Endothelial cell of umbilical vein (primary cell): Measurements from ENCODE around the gene TBC1D8. TPM values are rescaled to one million over a fixed set of nuclear protein-coding genes. Genes with fewer than 3 reads are reported as not detected.

Experiments used
- BruUV-seq: library from RNA; stranded (reverse); fragments of 400-500 nt; replicated peaks from 2 replicates; lab custom pipeline; 2021; lab: Mats Ljungman, UMichigan
- CTCF ChIA-PET: fragments of 300-600, 350-600 bp; sonication (Branson Sonifier 250); formaldehyde crosslinking; loops from one replicate; lab custom pipeline; 2021; ENCODE audit warnings: antibody characterized with exemption, inconsistent platforms; lab: Charles Lee
- POLR2A ChIA-PET: fragments of 300-600, 350-600 bp; sonication (Branson Sonifier 250); formaldehyde crosslinking; loops from one replicate; lab custom pipeline; 2021; ENCODE audit warnings: antibody characterized with exemption, inconsistent platforms; lab: Charles Lee
- DNase-seq: peaks from one replicate; pipeline ENCODE4 v3.0.0-alpha.2; 2011; ENCODE audit warnings: low read depth, low spot score
- FAIRE-seq: peaks from 2 replicates; lab custom pipeline; 2011; peaks lifted over from hg19 to GRCh38; lab: Jason Lieb, UNC
- H2AFZ ChIP-seq: 2 replicates; pipeline ENCODE4 v1.6.0; 2012; ENCODE audit warnings: low read depth, low read length, control low read depth, inconsistent platforms
- H3K27ac ChIP-seq: 2 replicates; pipeline ENCODE4 v1.5.1; 2011; ENCODE audit warnings: low read depth, mild to moderate bottlenecking, control low read depth, low read length, moderate library complexity; ENCODE audit not compliant: insufficient read depth
- H3K27me3 ChIP-seq, 2 experiments: 2 replicates each; pipeline versions ENCODE4 v1.6.0 to v1.6.1; 2011; ENCODE audit warnings: low read length in 2 of 2, mixed read lengths in 1 of 2; ENCODE audit not compliant: control insufficient read depth in 2 of 2, insufficient read depth in 2 of 2
- H3K36me3 ChIP-seq, 2 experiments: 2 replicates in 1 of 2; 3 replicates in 1 of 2; pipeline ENCODE4 v1.5.1; 2011; ENCODE audit warnings: low read length in 2 of 2, mild to moderate bottlenecking in 1 of 2, moderate library complexity in 1 of 2; ENCODE audit not compliant: control insufficient read depth in 2 of 2, insufficient read depth in 2 of 2; ENCODE audit errors: extremely low read depth in 1 of 2
- H3K4me1 ChIP-seq: 3 replicates; pipeline ENCODE4 v1.5.1; 2011; ENCODE audit warnings: mild to moderate bottlenecking, low read length; ENCODE audit not compliant: control insufficient read depth, insufficient read depth; ENCODE audit errors: extremely low read depth
- H3K4me2 ChIP-seq: 2 replicates; pipeline ENCODE4 v1.6.1; 2011; ENCODE audit warnings: low read length, control low read depth, mixed read lengths; ENCODE audit not compliant: insufficient read depth
- H3K4me3 ChIP-seq, 3 experiments: fragments of 200-600 bp in 1 of 3; sonication (generic), shearing (Covaris generic) in 1 of 3; replicated peaks in 1 of 3; 2 replicates each; pipeline ENCODE4 v1.5.1; 2011 to 2016; ENCODE audit warnings: control low read depth in 3 of 3, low read length in 3 of 3, mild to moderate bottlenecking in 2 of 3, inconsistent platforms in 1 of 3, low read depth in 1 of 3, moderate library complexity in 1 of 3; ENCODE audit not compliant: insufficient read depth in 1 of 3
- H3K79me2 ChIP-seq: 2 replicates; pipeline ENCODE4 v1.6.0; 2012; ENCODE audit warnings: low read length, inconsistent platforms; ENCODE audit not compliant: control insufficient read depth, insufficient read depth
- H3K9ac ChIP-seq: replicated peaks from 2 replicates; pipeline ENCODE3; 2011; ENCODE audit warnings: low read length, control low read depth; ENCODE audit not compliant: insufficient read depth; ENCODE audit errors: extremely low read depth
- H3K9me1 ChIP-seq: replicated peaks from 3 replicates; pipeline ENCODE4 v1.6.0; 2011; ENCODE audit warnings: mild to moderate bottlenecking, low read length; ENCODE audit not compliant: control insufficient read depth, insufficient read depth; ENCODE audit errors: extremely low read depth
- H3K9me3 ChIP-seq: replicated peaks from 2 replicates; pipeline ENCODE4 v1.5.1; 2012; ENCODE audit warnings: low read length, inconsistent platforms; ENCODE audit not compliant: control insufficient read depth, insufficient read depth
- H4K20me1 ChIP-seq: replicated peaks from 2 replicates; pipeline ENCODE3; 2011; ENCODE audit warnings: mild to moderate bottlenecking, low read length; ENCODE audit not compliant: control insufficient read depth, insufficient read depth; ENCODE audit errors: extremely low read depth
- EZH2 ChIP-seq: IDR thresholded peaks from 2 replicates; pipeline ENCODE4 v1.6.1; 2012; ENCODE audit warnings: borderline replicate concordance, low read depth, mild to moderate bottlenecking, moderate library complexity, low read length, inconsistent platforms; ENCODE audit not compliant: severe bottlenecking
- FOS ChIP-seq: IDR thresholded peaks from 2 replicates; pipeline ENCODE4 v1.6.1; 2011; ENCODE audit warnings: mild to moderate bottlenecking, low read length, moderate library complexity, borderline replicate concordance; ENCODE audit not compliant: insufficient read depth
- GATA2 ChIP-seq: IDR thresholded peaks from 2 replicates; pipeline ENCODE4 v1.7.0; 2011; ENCODE audit warnings: low read depth, mild to moderate bottlenecking, moderate library complexity, mixed read lengths, low read length; ENCODE audit not compliant: insufficient read length, insufficient read depth
- JUN ChIP-seq: IDR thresholded peaks from 2 replicates; pipeline ENCODE4 v1.6.1; 2011; ENCODE audit warnings: borderline replicate concordance, low read depth; ENCODE audit not compliant: insufficient read length, insufficient read depth
- MYC ChIP-seq: IDR thresholded peaks from one replicate; pipeline ENCODE4 v1.6.1; 2011; ENCODE audit warnings: mild to moderate bottlenecking, low read depth, low read length
- POLR2A ChIP-seq: IDR thresholded peaks from 2 replicates; pipeline ENCODE4 v1.6.1; 2012; ENCODE audit warnings: low read depth, mild to moderate bottlenecking, control low read depth, low read length
- POLR2AphosphoS5 ChIP-seq: IDR thresholded peaks from 2 replicates; pipeline ENCODE4 v1.6.1; 2012; ENCODE audit warnings: low read depth, mild to moderate bottlenecking, control low read depth, low read length, moderate library complexity; ENCODE audit not compliant: insufficient read depth
- dilution Hi-C: fragments of 300-500 bp; cut with MboI; formaldehyde crosslinking; loops from one replicate; pipeline ENCODE4 v1.15.0; 2019; ENCODE audit warnings: low sequenced_read_pairs; ENCODE audit not compliant: extremely low pct_ligation_motif_present
- intact Hi-C: fragments of 100-400 bp; cut with micrococcal nuclease; formaldehyde crosslinking; loops from one replicate; pipeline ENCODE4 v1.10.0; 2022
- polyA plus RNA-seq, 4 experiments: library from polyadenylated mRNA; depleted of rRNA in 3 of 4; stranded (reverse) in 3 of 4; unstranded in 1 of 4; fragments of >200 nt; gene quantifications; 2 replicates each; pipeline versions ENCODE4 v1.2.1 to v1.2.3, GENCODE V29; 2011 to 2012; ENCODE audit warnings: missing spikeins in 1 of 4
- total RNA-seq: library from RNA; stranded (reverse); gene quantifications from 2 replicates; pipeline ENCODE4 v1.2.3, GENCODE V29; 2021
- TF ChIP-seq, protein P1 (sequence below): IDR thresholded peaks from 2 replicates; pipeline ENCODE4 v1.6.1; 2011; ENCODE audit not compliant: insufficient read depth, insufficient read length
- TF ChIP-seq, protein P2 (sequence below), 2 donors: IDR thresholded peaks; 1 replicate in 1 of 2; 2 replicates in 1 of 2; pipeline ENCODE4 v1.5.1; 2011; ENCODE audit warnings: low read length in 2 of 2, mild to moderate bottlenecking in 2 of 2, moderate library complexity in 2 of 2, control low read depth in 1 of 2, inconsistent platforms in 1 of 2, low read depth in 1 of 2; ENCODE audit not compliant: insufficient read depth in 1 of 2; ENCODE audit errors: extremely low read depth in 1 of 2

Gene TBC1D8
- total and polyA plus RNA-seq, 2 donors (not counting 3 experiments of a cell fraction or from before 2014, with no cell fraction given): 28.5 to 32.1 TPM

DNA sequence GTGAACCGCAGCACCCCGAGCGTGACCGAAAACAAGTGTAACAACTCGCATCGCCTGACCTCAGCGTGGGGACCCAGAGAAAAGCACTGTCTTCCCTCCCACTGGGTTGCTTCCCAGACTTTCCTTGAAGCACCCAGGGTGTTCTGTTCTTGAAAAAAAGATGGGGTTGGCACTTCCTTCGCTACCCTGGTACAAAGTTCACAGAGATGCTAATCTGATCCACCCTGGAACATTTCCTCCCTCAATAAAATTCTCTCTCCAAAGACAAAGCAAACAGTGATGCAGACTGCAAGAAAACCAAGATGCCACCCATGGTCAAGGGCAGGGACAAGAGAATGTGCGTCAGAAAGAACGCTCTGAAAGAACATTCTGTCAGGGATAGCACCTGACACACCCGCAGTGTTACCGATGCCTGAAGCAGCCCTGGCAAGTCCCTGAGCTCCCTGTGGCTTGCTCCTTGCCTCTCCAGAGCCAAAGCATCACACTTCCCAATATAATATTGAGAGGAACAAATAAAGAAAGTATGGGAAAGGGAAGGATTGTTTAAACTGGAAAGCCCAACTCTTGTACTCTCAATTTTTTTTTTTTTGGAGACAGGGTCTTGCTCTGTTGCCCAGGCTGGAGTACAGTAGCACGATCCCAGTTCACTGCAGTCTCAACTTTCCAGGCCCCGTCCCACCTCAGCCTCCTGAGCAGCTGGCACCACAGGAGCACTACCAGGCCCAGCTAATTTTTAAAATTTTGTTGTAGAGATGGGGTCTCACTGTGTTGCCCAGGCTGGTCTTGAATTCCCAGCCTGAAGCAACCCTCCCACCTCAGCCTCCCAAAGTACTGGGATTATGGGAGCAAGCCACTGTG, 70.7 kb downstream of the TBC1D8 start:
- Histone ChIP-seq H3K36me3 (no peaks in the 10 kb centered on the region), H3K9me3 (no peaks in the 10 kb centered on the region), H3K4me1 (no peaks in the 10 kb centered on the region), H3K9ac (no peak overlapping the region), H3K27ac (no peak overlapping the region), H2AFZ (no peak overlapping the region), H3K79me2 (peaks cover 33% of the 10 kb centered on the region), H3K27me3 (no peaks in the 10 kb centered on the region), H3K4me2 (no peak overlapping the region), H4K20me1 (no peaks in the 10 kb centered on the region), H3K9me1 (no peaks in the 10 kb centered on the region), H3K4me3 (no peak overlapping the region)
- intact Hi-C loops (no loop called here), dilution Hi-C loops (no loop called here)
- FAIRE-seq (no peak), DNase-seq (no peak)
- TF ChIP-seq, protein P1, sequence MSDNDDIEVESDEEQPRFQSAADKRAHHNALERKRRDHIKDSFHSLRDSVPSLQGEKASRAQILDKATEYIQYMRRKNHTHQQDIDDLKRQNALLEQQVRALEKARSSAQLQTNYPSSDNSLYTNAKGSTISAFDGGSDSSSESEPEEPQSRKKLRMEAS: no peak
- TF ChIP-seq POLR2AphosphoS5: no peak
- no peak for TF ChIP-seq GATA2
- TF ChIP-seq, protein P2, sequence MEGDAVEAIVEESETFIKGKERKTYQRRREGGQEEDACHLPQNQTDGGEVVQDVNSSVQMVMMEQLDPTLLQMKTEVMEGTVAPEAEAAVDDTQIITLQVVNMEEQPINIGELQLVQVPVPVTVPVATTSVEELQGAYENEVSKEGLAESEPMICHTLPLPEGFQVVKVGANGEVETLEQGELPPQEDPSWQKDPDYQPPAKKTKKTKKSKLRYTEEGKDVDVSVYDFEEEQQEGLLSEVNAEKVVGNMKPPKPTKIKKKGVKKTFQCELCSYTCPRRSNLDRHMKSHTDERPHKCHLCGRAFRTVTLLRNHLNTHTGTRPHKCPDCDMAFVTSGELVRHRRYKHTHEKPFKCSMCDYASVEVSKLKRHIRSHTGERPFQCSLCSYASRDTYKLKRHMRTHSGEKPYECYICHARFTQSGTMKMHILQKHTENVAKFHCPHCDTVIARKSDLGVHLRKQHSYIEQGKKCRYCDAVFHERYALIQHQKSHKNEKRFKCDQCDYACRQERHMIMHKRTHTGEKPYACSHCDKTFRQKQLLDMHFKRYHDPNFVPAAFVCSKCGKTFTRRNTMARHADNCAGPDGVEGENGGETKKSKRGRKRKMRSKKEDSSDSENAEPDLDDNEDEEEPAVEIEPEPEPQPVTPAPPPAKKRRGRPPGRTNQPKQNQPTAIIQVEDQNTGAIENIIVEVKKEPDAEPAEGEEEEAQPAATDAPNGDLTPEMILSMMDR (IDR thresholded peaks at IDR 0.05; ENCODE audit: extremely low read depth in 1 of 2, insufficient read depth in 1 of 2, low read depth in 1 of 2, low read length in 2 of 2): no peak
- TF ChIP-seq POLR2A: no peak
- no peak for TF ChIP-seq EZH2
- no peak for TF ChIP-seq FOS
- TF ChIP-seq JUN: no peak
- TF ChIP-seq MYC: no peak
- CTCF ChIA-PET: no interaction called here
- BruUV-seq: no TSS peak
- POLR2A ChIA-PET: no interaction called here
